Body of pancreas (tissue), 4 donors: Measurements from ENCODE around the gene NRG3. TPM values are rescaled to one million over a fixed set of nuclear protein-coding genes. Genes with fewer than 3 reads are reported as not detected.

Source experiments
- ATAC-seq: fragments of 150-250 bp; one replicate; pipeline ENCODE4 v1.9.1; 2016
- DNase-seq, 4 donors: peaks; one replicate each; pipeline ENCODE4 v3.0.0-alpha.2; 2019
- H3K27ac ChIP-seq, 4 donors: fragments of 200-600 bp; sonication (generic); 1 replicate in 3 of 4; 2 replicates in 1 of 4; pipeline versions ENCODE4 v1.5.1 to v1.6.1; 2016 to 2019; ENCODE audit warnings: mild to moderate bottlenecking in 1 of 4, mixed read lengths in 1 of 4, moderate library complexity in 1 of 4
- H3K27me3 ChIP-seq, 2 donors: fragments of 200-600 bp; sonication (generic); one replicate each; pipeline ENCODE4 v1.6.0; 2016; ENCODE audit warnings: mild to moderate bottlenecking in 1 of 2
- H3K36me3 ChIP-seq, 2 donors: fragments of 200-600 bp; sonication (generic); replicated peaks in 1 of 2; 2 replicates each; pipeline ENCODE4 v1.5.1; 2016; ENCODE audit warnings: low read depth in 2 of 2; ENCODE audit not compliant: insufficient read depth in 1 of 2
- H3K4me1 ChIP-seq: fragments of 200-600 bp; sonication (generic); one replicate; pipeline ENCODE4 v1.6.0; 2016
- H3K4me3 ChIP-seq, 2 donors: fragments of 200-600 bp; sonication (generic); 1 replicate in 1 of 2; 2 replicates in 1 of 2; pipeline ENCODE4 v1.5.1; 2016 to 2019
- H3K9me3 ChIP-seq, 3 donors: fragments of 200-600 bp; sonication (generic); 1 replicate in 2 of 3; 2 replicates in 1 of 3; pipeline ENCODE4 v1.5.1; 2016
- CTCF ChIP-seq, 7 experiments: fragments of 450-650 bp in 4 of 7; fragments of 200-600 bp in 3 of 7; sonication (generic) in 3 of 7; IDR thresholded peaks; one replicate each; pipeline ENCODE4 v1.5.1; 2016 to 2019; ENCODE audit warnings: antibody characterized with exemption in 7 of 7
- POLR2A ChIP-seq, 3 donors: fragments of 450-650 bp; IDR thresholded peaks; one replicate each; pipeline ENCODE4 v1.6.1; 2016; ENCODE audit warnings: antibody characterized with exemption in 3 of 3, mild to moderate bottlenecking in 2 of 3
- WGBS, 2 donors: methylation state at CpG; one replicate each; pipeline ENCODE4 v1.1.5; 2017; 5-methylcytosine and 5-hydroxymethylcytosine counted together
- intact Hi-C: fragments of 100-400 bp; cut with DNase I; formaldehyde crosslinking; loops from one replicate; pipeline ENCODE4 v1.15.1; 2023
- total RNA-seq, 2 donors: library from RNA; depleted of rRNA; stranded (reverse); fragments of >200 nt; gene quantifications; one replicate each; pipeline ENCODE4 v1.1.0, GENCODE V29; 2016

The NRG3 gene
- total RNA-seq, 2 donors from 2014 or later: 0.26 TPM; not detected in 1

DNA sequence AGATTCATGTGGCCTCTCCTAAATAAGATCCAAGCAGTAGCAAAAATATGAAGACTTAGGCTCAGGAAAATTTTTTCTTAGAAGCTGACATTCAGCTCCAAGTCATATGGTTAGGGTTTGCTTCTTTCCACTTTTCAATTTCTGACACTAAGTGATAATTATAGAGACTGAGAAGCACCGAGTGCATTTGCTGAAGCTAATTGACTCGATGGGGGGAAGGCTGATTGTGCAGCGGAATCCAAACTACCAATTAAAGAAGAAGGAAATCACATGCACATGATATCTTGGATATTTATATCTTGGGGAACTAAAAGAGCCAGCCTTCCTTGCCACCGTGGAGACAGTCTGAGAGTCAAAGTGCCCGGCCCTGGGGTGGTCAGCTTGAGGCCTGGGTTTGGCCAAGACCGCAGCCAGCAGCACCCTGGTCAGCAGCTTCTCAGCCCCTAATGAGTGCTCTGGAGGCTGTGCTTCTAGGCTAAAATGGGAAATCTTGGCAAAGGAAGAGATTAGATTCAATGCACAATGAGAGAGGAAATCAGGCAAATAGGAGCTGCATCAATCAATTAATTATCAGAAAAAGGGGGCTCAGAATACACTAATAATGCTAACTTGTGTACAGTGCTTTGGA, 589.3 kb downstream of the NRG3 start:
- Histone ChIP-seq H3K27ac (no peak overlapping the region), H3K36me3 (no peaks in the 10 kb centered on the region), H3K27me3 (no peaks in the 10 kb centered on the region), H3K4me1 (no peaks in the 10 kb centered on the region), H3K9me3 (no peaks in the 10 kb centered on the region), H3K4me3 (no peak overlapping the region)
- intact Hi-C loops: no loop called here
- 73 to 90% methylated on average over 6 of the region's 6 CpGs for WGBS, 2 donors
- ATAC-seq (no peak), DNase-seq (no peak)
- no peak for TF ChIP-seq CTCF (IDR thresholded peaks at IDR 0.05)
- no peak for TF ChIP-seq POLR2A (IDR thresholded peaks at IDR 0.05)

GRCh38 chr10:82464966-82465365, 590.0 kb downstream of the NRG3 start:
- intact Hi-C loops: no loop called here
- Histone ChIP-seq H3K4me1 (no peaks in the 10 kb centered on the region), H3K4me3 (no peak overlapping the region), H3K36me3 (no peaks in the 10 kb centered on the region), H3K27me3 (no peaks in the 10 kb centered on the region), H3K27ac (no peak overlapping the region), H3K9me3 (no peaks in the 10 kb centered on the region)
- no peak for DNase-seq
- TF ChIP-seq CTCF (IDR thresholded peaks at IDR 0.05): no peak
- no peak for TF ChIP-seq POLR2A (IDR thresholded peaks at IDR 0.05)
- no peak for ATAC-seq
- 81 to 91% methylated on average over 4 to 5 of the region's 5 CpGs for WGBS, 2 donors

DNA sequence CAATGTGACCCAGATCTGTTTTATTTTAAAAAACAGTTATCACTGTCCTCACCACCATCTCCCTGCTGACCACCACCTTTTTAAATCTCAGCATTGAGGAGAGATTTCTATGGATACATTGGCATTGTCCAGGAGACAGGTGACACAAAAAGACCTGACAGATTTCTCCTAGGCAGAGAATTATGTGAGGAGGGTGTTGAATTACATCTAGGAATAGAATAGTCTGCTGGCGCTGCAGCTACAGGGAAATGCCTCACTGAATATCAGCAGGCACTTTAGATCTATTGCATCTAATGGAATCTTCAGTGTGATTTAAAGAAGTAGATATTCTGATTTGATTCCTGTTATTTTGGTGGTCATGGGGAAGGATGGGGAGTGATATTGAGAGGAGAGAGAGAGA, 593.5 kb downstream of the NRG3 start:
- TF ChIP-seq CTCF (IDR thresholded peaks at IDR 0.05) (no peak), POLR2A (IDR thresholded peaks at IDR 0.05) (no peak)
- Histone ChIP-seq H3K27me3 (no peaks in the 10 kb centered on the region), H3K27ac (no peak overlapping the region), H3K4me1 (no peaks in the 10 kb centered on the region), H3K4me3 (no peak overlapping the region), H3K36me3 (no peaks in the 10 kb centered on the region), H3K9me3 (no peaks in the 10 kb centered on the region)
- 80 to 90% methylated on average over 1 of the region's 1 CpG for WGBS, 2 donors
- no peak for ATAC-seq
- DNase-seq: no peak
- intact Hi-C loops: no loop called here

DNA sequence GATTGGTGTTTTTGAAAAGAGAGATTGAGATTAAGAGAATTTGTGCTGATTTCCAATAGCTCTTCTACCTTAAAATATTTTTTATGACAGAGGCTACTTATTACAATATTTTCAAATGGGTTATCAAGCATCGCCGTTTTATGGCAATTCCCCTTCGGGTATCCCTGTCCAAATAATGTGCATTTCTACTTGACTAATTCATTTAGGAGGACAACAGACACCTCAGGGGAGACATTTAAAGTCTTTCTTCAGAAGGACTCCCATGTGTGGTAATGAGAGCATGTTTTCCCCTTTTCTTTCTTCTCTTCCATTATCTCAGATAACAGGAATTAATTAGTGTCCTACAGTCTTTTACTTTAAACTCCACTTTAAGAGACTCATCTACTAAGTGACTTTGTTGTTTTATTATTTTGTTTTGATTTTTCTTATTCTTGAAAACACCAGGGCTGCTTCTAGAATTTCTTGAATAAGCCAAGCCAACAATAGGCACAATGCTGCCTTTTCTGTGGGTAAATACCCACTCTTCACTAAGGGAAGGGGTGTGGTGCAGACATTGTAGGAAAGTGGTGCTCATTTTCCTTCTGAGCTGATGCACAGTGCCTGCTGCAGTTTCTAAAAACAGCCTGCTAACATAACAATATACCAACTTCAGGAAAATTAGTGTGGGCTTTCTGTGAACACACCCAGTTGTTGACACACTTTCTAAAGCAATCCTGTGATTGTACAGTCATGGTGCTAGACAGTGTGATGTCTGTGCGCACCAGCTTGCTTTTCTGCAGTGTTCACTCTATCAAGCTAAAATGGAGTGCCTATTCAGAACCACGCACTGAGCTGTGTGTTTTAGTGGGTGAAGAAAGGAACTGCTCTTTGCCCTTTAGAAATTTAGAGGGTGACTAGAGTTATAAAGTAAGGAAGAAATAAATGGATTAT, 597.7 kb downstream of the NRG3 start:
- ATAC-seq (no peak), DNase-seq (no peak)
- Histone ChIP-seq H3K4me3 (no peak overlapping the region), H3K4me1 (no peaks in the 10 kb centered on the region), H3K9me3 (peaks cover 0 to 3% (median 0%) of the 10 kb centered on the region in 3 donors), H3K27ac (no peak overlapping the region), H3K36me3 (no peaks in the 10 kb centered on the region), H3K27me3 (no peaks in the 10 kb centered on the region)
- 90% methylated on average over 5 of the region's 5 CpGs for WGBS, 2 donors
- TF ChIP-seq CTCF (IDR thresholded peaks at IDR 0.05): no peak
- no peak for TF ChIP-seq POLR2A (IDR thresholded peaks at IDR 0.05)
- intact Hi-C loops: no loop called here
